ENCODE results near the gene KRTAP9-1. TPM values are rescaled to one million over a fixed set of nuclear protein-coding genes. Genes with fewer than 3 reads are reported as not detected.
"Not testable (repeated sequence)": the region's sequence is repeated elsewhere in the genome, so short reads cannot be mapped to it uniquely, and the experiment has no call there.

Gene KRTAP9-1
- total and polyA plus RNA-seq, 4 donors, result not detected

DNA sequence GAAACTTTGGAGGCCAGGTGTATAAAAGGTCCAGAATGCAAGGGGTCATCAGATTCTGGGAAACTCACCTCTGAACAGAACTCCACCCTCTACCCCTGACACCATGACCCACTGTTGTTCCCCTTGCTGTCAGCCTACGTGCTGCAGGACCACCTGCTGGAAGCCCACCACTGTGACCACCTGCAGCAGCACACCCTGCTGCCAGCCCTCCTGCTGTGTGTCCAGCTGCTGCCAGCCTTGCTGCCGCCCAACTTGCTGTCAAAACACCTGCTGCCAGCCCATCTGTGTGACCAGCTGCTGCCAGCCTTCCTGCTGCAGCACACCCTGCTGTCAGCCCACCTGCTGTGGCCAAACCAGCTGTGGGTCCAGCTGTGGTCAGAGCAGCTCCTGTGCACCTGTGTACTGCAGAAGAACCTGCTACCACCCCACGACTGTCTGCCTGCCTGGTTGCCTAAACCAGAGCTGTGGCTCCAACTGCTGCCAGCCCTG, 48.3 kb downstream of the KRTAP9-1 start, which contains the start of gene KRTAP9-8:
Gene KRTAP9-8, plus strand, starts transcription at position 51 of the 489 bp plus-strand sequence. Its CDS starts 53 bp downstream, at position 104.
- not testable (repeated sequence) for H3K9me3 ChIP-seq (ENCODE audit: control insufficient read depth, insufficient read depth, low read length); H3K4me1 ChIP-seq (ENCODE audit: control insufficient read depth, insufficient read depth, low read length); H3K4me3 ChIP-seq (ENCODE audit: low read depth, low read length); H3K27me3 ChIP-seq (ENCODE audit: control insufficient read depth, insufficient read depth, low read length); H3K36me3 ChIP-seq (ENCODE audit: control insufficient read depth, insufficient read depth, low read length); H3K27ac ChIP-seq (ENCODE audit: low read depth, low read length); DNase-seq (ENCODE audit: low read depth in 4 of 6, low spot score in 6 of 6)
- WGBS (ENCODE audit: insufficient coverage), result 40% methylated on average over 2 of the region's 3 CpGs

Small RNAs within 50 kb of the gene (small RNA-seq; reads per million reads assigned to genes)
- gene KRTAP4-17P (ENCODE audit: low replicate concordance), result not detected

Other genes starting within 250 kb of the KRTAP9-1 start
Only the 30 nearest of the 40 such genes appear.
- not detected for gene KRTAP1-4, start 159.7 kb upstream of the KRTAP9-1 start, total RNA-seq
- gene KRTAP1-4, start 159.7 kb upstream of the KRTAP9-1 start, polyA plus RNA-seq (ENCODE audit: insufficient read length in 2 of 2), result not detected
- not detected for gene KRTAP1-3, start 155.0 kb upstream of the KRTAP9-1 start, total RNA-seq
- gene KRTAP1-3, start 155.0 kb upstream of the KRTAP9-1 start, polyA plus RNA-seq (ENCODE audit: insufficient read length in 2 of 2), result not detected
- not detected for gene KRTAP1-1, start 148.4 kb upstream of the KRTAP9-1 start, total RNA-seq
- gene KRTAP1-1, start 148.4 kb upstream of the KRTAP9-1 start, polyA plus RNA-seq (ENCODE audit: insufficient read length in 2 of 2), result not detected
- gene KRTAP2-1, start 142.6 kb upstream of the KRTAP9-1 start, total RNA-seq, result not detected
- gene KRTAP2-1, start 142.6 kb upstream of the KRTAP9-1 start, polyA plus RNA-seq (ENCODE audit: insufficient read length in 2 of 2), result not detected
- gene KRTAP2-2, start 134.7 kb upstream of the KRTAP9-1 start, total RNA-seq, result not detected
- not detected for gene KRTAP2-2, start 134.7 kb upstream of the KRTAP9-1 start, polyA plus RNA-seq (ENCODE audit: insufficient read length in 2 of 2)
- gene KRTAP2-3, start 129.8 kb upstream of the KRTAP9-1 start, total RNA-seq, result not detected
- not detected for gene KRTAP2-3, start 129.8 kb upstream of the KRTAP9-1 start, polyA plus RNA-seq (ENCODE audit: insufficient read length in 2 of 2)
- not detected for gene KRTAP2-4, start 124.0 kb upstream of the KRTAP9-1 start, total RNA-seq
- gene KRTAP2-4, start 124.0 kb upstream of the KRTAP9-1 start, polyA plus RNA-seq (ENCODE audit: insufficient read length in 2 of 2), result not detected
- gene KRTAP4-7, start 105.7 kb upstream of the KRTAP9-1 start, total RNA-seq, result not detected
- not detected for gene KRTAP4-7, start 105.7 kb upstream of the KRTAP9-1 start, polyA plus RNA-seq (ENCODE audit: insufficient read length in 2 of 2)
- not detected for gene KRTAP4-8, start 91.7 kb upstream of the KRTAP9-1 start, total RNA-seq
- gene KRTAP4-8, start 91.7 kb upstream of the KRTAP9-1 start, polyA plus RNA-seq (ENCODE audit: insufficient read length in 2 of 2), result not detected
- not detected for gene KRTAP4-16, start 87.7 kb upstream of the KRTAP9-1 start, total RNA-seq
- gene KRTAP4-16, start 87.7 kb upstream of the KRTAP9-1 start, polyA plus RNA-seq (ENCODE audit: insufficient read length in 2 of 2), result not detected
- gene KRTAP4-9, start 84.5 kb upstream of the KRTAP9-1 start, total RNA-seq, result not detected
- not detected for gene KRTAP4-9, start 84.5 kb upstream of the KRTAP9-1 start, polyA plus RNA-seq (ENCODE audit: insufficient read length in 2 of 2)
- not detected for gene KRTAP4-11, start 71.5 kb upstream of the KRTAP9-1 start, total RNA-seq
- gene KRTAP4-11, start 71.5 kb upstream of the KRTAP9-1 start, polyA plus RNA-seq (ENCODE audit: insufficient read length in 2 of 2), result not detected
- gene KRTAP4-12, start 65.7 kb upstream of the KRTAP9-1 start, total RNA-seq, result not detected
- not detected for gene KRTAP4-12, start 65.7 kb upstream of the KRTAP9-1 start, polyA plus RNA-seq (ENCODE audit: insufficient read length in 2 of 2)
- not detected for gene KRTAP4-6, start 49.3 kb upstream of the KRTAP9-1 start, total RNA-seq
- not detected for gene KRTAP4-6, start 49.3 kb upstream of the KRTAP9-1 start, polyA plus RNA-seq (ENCODE audit: insufficient read length in 2 of 2)
- not detected for gene KRTAP4-5, start 40.1 kb upstream of the KRTAP9-1 start, total RNA-seq
- gene KRTAP4-5, start 40.1 kb upstream of the KRTAP9-1 start, polyA plus RNA-seq (ENCODE audit: insufficient read length in 2 of 2), result not detected
- gene KRTAP4-4, start 29.1 kb upstream of the KRTAP9-1 start, total RNA-seq, result not detected
- not detected for gene KRTAP4-4, start 29.1 kb upstream of the KRTAP9-1 start, polyA plus RNA-seq (ENCODE audit: insufficient read length in 2 of 2)
- not detected for gene KRTAP4-3, start 21.7 kb upstream of the KRTAP9-1 start, total RNA-seq
- not detected for gene KRTAP4-3, start 21.7 kb upstream of the KRTAP9-1 start, polyA plus RNA-seq (ENCODE audit: insufficient read length in 2 of 2)
- not detected for gene KRTAP4-2, start 11.7 kb upstream of the KRTAP9-1 start, total RNA-seq
- gene KRTAP4-2, start 11.7 kb upstream of the KRTAP9-1 start, polyA plus RNA-seq (ENCODE audit: insufficient read length in 2 of 2), result not detected
- not detected for gene KRTAP4-1, start 5.0 kb upstream of the KRTAP9-1 start, total RNA-seq
- gene KRTAP4-1, start 5.0 kb upstream of the KRTAP9-1 start, polyA plus RNA-seq (ENCODE audit: insufficient read length in 2 of 2), result not detected
- gene KRTAP9-2, start 36.8 kb downstream of the KRTAP9-1 start, total RNA-seq, result not detected
- not detected for gene KRTAP9-2, start 36.8 kb downstream of the KRTAP9-1 start, polyA plus RNA-seq (ENCODE audit: insufficient read length in 2 of 2)
- gene KRTAP9-3, start 42.6 kb downstream of the KRTAP9-1 start, total RNA-seq, result not detected
- not detected for gene KRTAP9-3, start 42.6 kb downstream of the KRTAP9-1 start, polyA plus RNA-seq (ENCODE audit: insufficient read length in 2 of 2)
- gene KRTAP9-8, start 48.1 kb downstream of the KRTAP9-1 start, total RNA-seq, result not detected
- not detected for gene KRTAP9-8, start 48.1 kb downstream of the KRTAP9-1 start, polyA plus RNA-seq (ENCODE audit: insufficient read length in 2 of 2)
- gene KRTAP9-4, start 59.8 kb downstream of the KRTAP9-1 start, total RNA-seq, result not detected
- not detected for gene KRTAP9-4, start 59.8 kb downstream of the KRTAP9-1 start, polyA plus RNA-seq (ENCODE audit: insufficient read length in 2 of 2)
- gene KRTAP9-9, start 65.5 kb downstream of the KRTAP9-1 start, total RNA-seq, result not detected
- gene KRTAP9-9, start 65.5 kb downstream of the KRTAP9-1 start, polyA plus RNA-seq (ENCODE audit: insufficient read length in 2 of 2), result not detected
- not detected for gene KRTAP9-6, start 75.5 kb downstream of the KRTAP9-1 start, total RNA-seq
- gene KRTAP9-6, start 75.5 kb downstream of the KRTAP9-1 start, polyA plus RNA-seq (ENCODE audit: insufficient read length in 2 of 2), result under 1 TPM in 1 of 2 donors, not detected in 1; 0.17 TPM
- gene KRTAP9-7, start 85.8 kb downstream of the KRTAP9-1 start, total RNA-seq, result not detected
- not detected for gene KRTAP9-7, start 85.8 kb downstream of the KRTAP9-1 start, polyA plus RNA-seq (ENCODE audit: insufficient read length in 2 of 2)
- gene KRTAP29-1, start 113.0 kb downstream of the KRTAP9-1 start, total RNA-seq, result not detected
- not detected for gene KRTAP29-1, start 113.0 kb downstream of the KRTAP9-1 start, polyA plus RNA-seq (ENCODE audit: insufficient read length in 2 of 2)
- gene KRTAP16-1, start 119.4 kb downstream of the KRTAP9-1 start, total RNA-seq, result not detected
- gene KRTAP16-1, start 119.4 kb downstream of the KRTAP9-1 start, polyA plus RNA-seq (ENCODE audit: insufficient read length in 2 of 2), result not detected
- not detected for gene KRTAP17-1, start 125.8 kb downstream of the KRTAP9-1 start, total RNA-seq
- not detected for gene KRTAP17-1, start 125.8 kb downstream of the KRTAP9-1 start, polyA plus RNA-seq (ENCODE audit: insufficient read length in 2 of 2)
- gene KRT33A, start 160.9 kb downstream of the KRTAP9-1 start, total RNA-seq, result not detected
- not detected for gene KRT33A, start 160.9 kb downstream of the KRTAP9-1 start, polyA plus RNA-seq (ENCODE audit: insufficient read length in 2 of 2)